HG03558 (cell line): ENCODE measurements around the gene UBR3.

Experiments
- ATAC-seq: cut with Tn5 transposase; IDR thresholded peaks from one replicate; pipeline ENCODE4 v1.9.1; 2021; ENCODE audit warnings: moderate number of reproducible peaks; ENCODE audit not compliant: unreplicated experiment; ENCODE audit errors: extremely low read depth

Gene UBR3

DNA sequence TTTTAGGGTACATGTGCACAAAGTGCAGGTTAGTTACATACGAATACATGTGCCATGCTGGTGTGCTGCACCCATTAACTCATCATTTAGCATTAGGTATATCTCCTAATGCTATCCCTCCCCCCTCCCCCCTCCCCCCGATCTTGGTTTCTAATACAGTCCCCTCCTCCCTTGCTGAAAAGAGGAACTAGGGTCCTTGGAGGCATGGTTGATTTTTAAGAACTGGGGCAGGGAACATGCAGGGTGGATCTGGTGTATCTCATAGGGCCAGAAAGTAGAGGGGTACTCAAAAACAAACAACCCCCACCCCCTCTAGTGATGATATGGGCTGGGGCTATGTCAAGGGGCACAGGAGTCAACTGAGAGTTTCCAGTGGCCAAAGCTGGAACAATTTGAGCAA, 153.4 kb downstream of the UBR3 start:
- ATAC-seq: no peak

DNA sequence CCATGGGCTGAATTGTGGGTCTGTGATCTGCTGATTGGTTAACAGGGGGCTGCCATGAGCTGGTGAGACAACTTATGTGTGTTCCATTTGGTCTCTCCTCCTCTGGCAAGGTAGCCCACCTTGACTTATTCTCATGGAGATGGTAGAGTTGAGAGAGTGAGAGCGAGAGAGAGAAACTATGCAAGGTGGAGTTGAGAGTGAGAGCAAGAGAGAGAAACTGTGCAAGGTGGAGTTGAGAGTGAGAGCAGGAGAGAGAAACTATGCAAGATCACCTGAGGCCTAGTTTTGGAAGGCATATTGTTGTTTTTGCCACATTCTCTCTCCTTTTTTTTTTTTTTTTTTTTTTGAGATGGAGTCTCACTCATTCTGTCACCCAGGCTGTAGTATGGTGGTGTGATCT, 155.7 kb downstream of the UBR3 start:
- no peak for ATAC-seq

DNA sequence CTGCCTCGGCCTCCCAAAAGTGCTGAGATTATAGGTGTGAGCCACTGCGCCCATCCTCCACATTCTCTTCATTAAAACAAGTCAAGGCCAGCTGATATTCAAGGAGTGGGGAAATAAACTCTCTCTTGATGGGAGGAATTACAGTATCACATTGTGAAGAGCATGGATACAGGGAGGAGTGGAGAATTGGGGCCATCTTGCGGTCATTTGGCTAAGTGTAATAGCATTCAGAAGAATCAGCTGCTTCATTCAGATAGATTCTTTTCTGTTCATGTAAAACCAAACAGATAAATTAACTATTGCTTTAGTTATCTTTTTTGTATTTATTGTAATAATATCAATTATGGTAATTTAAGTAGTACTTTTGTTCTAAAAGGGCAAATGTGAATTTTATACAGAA, 156.3 kb downstream of the UBR3 start:
- ATAC-seq: no peak

DNA sequence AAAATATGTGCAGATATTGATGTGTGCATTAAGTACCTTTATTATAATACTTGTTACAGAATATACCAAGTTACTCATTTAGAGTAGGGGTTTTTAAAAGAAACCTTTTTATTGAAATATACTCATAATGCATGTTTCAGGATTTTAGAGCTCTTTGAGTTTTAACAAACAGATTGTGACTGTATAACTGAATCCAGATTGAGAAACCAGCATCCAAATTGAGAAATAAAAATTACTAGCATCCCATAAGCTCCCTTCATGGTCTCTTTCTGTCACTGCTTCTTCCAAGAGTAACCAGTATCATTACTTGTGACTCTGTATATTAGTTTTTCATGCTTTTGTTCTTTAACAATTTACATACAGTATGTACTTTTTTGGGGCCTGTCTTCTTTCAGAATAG, 156.9 kb downstream of the UBR3 start:
- ATAC-seq: no peak

DNA sequence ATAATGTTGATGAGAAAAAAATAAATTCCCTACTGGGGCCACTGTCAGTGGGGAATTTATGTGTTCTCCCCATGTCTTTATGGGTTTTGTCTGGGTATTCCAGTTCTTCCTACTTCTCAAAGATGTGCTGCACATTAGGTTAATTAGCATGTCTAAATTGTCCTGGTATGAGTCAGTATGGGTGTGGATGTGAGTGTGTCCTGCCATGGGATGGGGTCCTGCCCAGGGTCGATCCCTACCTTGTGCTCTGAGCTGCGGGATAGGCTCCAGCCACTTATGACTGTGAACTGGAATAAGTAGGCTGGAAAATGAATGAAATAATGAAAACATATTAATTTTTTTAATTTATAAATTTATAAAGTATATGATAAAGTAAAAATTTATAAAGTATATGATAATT, 167.5 kb downstream of the UBR3 start:
- ATAC-seq: no peak

DNA sequence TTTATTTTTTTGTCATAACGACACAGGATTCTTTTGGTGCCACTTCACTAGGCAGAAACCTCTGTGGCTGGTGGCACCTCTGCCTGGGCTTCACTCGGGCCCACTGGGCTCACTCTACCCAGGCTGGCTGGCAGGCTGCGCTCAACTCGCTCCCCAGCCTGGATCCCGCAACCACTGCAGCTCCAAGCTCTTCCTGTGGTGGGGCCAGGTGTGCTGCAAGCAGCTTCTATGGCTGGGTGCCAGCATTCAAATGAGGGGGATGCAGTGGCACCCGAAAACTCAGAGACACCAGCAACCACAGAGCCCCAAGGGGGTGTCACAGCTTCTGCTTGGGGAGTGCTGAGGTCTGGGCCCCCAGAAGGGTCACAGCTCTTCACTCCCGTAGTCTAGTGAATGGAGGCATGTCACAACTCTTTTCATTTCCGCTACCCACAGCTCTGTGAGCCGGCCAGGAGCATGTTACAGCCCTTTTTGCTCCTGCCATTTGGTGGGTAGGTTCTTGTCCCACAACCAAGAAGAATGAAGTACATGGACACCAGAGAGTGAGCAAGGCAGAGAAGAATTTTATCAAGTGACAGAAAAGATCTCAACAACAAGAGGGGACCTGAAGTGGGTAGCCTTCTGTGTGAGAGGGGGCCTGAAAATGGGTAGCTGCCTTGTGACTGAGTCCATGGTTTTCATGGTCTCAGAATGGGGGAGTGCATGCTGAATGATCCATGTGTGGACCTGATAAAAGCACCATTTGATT, 170.1 kb downstream of the UBR3 start:
- no peak for ATAC-seq

DNA sequence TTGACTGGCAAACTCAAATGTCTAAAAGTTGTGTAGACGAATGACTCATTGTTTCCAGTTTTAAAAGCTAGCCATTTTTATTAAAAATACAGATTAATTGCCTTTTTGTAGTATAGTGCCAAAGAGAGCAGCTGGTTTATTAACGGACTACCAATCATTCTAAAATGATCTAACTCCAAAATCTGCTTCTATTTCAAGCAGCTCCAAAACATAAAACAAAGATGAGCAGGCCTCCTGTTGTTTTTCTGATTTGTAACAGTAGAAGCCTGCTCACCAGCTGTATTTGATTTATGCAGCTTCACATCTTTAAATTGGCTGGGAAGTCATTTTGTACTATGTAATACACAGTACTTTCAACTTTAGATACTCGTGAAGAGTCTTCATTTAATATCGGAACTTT, 171.8 kb downstream of the UBR3 start:
- ATAC-seq: no peak

DNA sequence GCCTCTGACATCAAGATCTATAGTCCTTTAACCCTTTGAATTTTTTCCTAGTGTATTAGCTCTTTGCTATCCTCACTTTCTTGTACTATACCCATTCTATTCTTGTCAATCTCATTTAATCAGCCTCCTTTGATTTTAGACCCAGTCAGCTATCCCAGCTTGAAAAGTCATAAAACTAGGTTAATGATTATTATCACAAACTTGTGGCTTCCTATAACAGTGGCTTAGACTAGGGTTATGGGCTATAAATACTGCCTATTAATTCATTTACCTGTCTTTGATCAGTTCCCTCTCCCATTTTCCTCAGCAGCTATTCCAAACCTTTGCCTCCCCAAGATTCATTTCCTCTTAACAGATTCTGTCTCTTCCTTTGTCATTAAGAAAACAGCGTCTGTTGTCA, 174.8 kb downstream of the UBR3 start:
- ATAC-seq: no peak

DNA sequence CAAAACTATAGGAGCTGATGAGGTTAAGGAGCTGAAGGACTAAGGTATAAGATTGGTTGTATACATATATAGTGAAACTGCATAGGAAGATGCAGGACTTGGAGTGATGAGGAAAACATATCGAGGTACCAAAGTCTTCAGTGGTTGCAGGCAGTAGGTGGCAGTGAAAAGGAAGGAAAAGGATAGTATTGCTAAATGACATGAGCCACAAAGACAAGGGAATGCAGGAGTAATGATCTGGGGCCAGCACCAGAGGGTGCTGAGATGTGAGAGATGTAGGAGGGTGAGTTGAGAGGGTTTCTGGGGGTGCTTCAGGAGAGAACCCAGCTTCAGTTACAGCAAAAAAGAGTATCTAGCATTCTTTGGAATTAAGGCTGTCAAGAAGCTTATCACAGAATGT, 178.4 kb downstream of the UBR3 start:
- no peak for ATAC-seq

DNA sequence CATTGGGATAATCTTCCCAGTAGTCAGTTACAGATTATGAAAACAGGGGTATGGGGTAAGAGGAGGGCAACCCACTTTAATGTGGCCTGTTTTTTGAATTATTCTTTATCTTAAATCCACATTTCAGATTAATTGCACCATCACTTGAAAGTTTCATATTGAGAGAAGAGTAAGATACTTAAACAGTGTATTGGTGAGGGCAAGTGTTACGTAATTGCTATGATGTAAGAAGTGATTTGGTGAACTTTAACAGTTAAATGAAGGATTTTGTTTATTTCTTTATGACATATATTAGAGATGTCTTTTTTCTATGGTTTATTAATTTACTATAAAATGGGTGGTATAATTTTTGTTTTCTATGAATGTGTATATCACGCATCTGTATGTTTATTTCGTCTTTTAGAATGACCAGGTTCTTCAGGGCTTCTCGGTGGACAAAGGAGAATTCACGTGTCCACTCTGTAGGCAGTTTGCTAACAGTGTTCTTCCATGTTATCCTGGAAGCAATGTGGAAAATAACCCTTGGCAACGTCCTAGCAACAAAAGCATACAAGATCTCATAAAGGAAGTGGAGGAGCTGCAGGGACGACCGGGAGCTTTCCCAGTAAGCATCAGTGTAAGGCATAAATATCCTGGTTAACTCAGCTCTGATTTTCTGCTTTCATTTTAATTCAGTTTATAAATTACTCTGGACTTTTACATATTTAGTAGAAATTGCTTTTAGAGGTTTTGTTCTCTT, 179.5 kb downstream of the UBR3 start:
- no peak for ATAC-seq

DNA sequence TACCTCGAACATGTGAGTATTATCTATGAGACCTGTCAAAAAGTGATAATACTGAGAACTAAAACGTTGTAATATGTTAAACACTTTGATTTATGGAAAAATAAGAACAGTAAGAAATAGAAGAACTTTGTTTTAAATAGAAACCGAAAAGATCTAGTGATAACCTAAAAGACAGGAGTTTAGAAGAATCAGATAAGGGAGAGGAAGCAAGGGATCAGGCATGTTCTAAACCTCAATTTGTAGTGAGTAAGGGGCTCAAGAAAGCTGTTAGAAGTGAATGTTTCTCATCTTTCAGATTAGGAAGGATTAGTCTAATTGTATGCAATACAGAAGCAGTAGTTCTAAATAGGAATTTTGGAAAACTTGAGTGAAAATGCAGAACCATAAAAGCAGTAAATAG, 182.0 kb downstream of the UBR3 start:
- ATAC-seq: no peak

DNA sequence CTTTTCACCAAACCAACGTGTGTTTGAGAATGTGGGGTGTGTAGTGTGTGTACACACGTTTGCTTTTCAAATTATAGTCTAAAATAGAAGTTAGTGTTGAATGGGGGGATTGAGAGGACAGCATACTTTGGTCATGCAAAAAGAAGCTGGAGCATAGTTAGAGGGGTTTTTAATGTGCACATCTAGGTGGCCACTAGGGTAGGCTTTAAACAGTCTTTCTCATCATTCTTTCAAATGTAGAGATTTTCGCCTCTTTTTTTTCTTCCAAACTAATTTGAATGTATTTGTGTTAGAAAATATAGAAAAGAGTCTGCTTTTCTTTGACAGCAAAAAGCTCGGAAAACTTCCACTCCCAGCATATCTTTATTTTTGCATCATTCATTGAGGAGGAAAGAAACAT, 185.5 kb downstream of the UBR3 start:
- no peak for ATAC-seq

DNA sequence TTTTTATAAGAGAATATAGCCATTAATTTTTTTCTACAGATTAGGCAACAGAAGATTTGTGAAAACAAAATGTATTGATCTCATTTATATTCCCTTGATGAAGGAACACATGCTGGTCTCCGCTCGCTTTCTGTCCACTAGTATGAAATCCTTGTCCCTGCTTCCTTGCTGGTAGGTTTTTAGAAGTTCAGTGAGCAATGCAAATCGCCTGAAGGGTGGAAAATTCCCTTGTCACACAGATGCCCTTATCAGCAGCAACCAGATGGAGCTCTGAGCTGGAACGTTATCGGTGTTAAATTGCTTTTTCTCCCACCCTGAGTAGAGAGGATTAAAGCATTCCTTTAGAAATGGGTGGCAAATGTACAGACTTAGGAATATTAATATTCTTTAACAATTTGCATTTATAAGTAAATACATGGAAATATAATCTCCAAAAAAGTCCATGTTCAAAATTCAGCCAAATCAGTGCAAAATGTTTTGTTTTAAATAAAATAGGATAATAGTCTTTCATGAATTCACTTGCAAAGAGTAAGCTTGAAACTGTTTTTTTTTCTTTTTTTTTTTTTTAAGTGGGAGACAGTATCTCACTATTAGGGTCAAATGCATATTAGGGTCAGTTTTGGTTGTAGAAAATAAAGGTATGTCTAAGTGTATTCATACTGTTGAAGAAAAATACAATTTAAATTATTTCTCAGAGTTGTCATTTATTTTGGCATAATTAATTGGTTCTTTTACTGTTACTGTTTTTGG, 186.7 kb downstream of the UBR3 start:
- no peak for ATAC-seq

DNA sequence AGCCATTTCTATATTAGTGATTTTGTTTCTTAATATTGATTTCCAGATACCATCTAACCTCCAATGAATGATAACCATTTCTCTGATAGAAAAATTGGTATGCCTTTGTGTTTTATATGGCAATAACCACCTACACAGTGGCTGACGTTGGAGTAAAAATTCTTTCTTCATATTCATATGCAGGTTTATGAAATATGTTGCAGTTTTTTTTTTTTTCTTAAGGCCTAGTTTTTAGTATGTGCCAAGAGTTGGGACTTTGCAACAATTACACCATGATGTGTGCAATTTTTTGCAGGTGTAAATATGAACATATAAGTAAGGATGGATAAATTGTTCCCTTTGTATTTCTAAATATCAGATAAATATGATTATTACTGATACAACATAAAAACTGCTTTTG, 187.5 kb downstream of the UBR3 start:
- ATAC-seq: no peak

DNA sequence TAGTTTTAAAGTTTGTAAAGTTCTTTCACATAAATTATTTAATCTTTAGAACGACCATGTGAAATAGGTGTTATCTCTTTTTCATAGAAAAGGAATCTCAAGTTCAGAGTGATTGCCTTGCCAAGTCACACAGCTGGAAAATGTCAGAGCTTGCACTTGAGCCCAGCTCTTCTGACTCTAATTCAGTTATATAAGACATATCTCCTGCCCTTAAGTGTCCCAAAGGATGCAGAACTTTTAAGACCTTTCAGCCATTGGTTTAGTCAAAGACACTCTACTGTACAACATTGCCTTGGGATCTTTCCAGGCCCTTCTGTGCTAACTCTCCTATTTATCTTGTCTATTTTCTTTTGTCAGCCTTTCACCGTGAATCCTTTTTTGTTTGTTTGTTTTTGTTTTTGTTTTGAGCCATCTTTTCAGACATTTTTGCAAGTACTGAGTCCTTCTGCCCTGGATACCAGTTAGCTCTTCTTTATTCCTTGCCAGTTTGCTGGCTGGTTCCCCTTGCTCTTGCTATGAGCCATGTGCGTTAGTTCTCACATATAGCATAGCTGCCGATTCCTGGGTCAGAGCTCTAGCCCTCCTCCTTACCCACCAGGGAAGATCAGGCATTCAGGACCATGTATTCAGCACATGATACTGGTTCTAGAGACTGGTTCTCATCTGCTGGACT, 190.7 kb downstream of the UBR3 start:
- no peak for ATAC-seq

DNA sequence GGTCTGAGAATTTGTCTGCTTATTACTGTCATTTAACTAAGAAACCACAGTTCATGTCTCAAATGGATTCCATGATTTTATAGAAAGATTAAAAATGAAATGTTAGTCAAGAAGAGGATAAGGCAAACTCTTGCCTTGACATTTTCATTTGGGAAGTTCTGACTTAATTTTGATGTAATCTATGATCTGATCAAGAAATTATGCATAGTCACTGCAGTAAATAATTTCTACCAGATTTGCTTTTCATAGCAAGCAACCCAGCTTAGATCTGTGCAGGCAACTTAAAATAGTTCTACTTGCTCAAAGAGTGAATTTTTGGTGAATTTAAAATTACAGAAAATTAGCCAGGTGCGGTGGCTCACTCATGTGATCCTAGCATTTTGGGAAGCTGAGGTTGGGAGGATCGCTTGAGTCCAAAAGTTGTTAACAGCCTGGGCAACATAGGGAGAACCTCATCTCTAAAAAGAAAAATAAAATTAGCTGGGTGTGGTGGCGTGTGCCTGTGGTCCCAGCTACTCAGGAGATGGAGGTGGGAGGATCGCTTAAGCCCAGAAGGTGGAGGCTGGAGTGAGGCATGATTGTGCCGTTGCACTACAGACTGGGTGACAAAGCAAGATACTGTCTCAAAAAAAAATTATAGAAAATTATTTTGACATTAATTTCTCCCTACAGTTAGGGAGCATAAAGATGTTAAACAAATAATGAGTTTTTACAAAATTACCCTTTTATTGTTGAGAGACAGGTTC, 192.0 kb downstream of the UBR3 start:
- no peak for ATAC-seq

DNA sequence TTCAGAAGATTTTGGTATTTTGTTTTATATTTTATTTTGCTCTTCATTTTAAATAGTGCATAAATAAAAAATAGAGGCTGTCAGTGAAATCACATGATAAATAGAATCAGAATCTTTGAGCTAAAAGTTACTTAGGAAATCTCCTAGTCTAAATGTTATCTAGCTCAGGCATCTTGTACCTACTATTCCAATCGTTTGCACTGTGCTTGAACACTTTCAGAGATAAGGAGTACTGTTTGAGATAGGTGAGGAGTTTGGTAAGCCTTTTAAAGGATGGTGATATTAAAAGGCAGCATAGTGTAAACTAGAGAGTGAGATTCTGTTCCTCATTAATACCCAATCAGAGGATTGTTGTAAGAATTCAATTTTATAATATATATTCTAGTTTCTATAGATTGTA, 193.5 kb downstream of the UBR3 start:
- ATAC-seq: no peak

DNA sequence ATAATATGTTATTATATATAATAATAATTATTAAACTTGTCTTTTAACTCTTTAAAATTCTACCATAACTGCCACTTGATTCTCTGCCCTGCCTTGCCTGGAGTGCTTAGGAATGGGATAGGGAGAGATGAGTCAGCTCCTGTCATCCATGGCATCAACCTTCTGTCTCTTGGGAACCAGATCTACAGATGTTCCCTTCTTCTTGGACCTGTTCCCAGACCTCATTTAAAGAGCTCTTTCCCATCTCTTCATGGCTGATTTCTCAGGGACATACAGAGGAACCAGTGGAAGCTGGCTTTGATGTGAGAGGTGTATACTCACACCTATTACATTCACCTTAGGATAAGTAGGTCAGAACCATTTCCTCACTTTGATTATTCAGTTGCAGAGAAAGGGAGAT, 195.4 kb downstream of the UBR3 start:
- no peak for ATAC-seq

DNA sequence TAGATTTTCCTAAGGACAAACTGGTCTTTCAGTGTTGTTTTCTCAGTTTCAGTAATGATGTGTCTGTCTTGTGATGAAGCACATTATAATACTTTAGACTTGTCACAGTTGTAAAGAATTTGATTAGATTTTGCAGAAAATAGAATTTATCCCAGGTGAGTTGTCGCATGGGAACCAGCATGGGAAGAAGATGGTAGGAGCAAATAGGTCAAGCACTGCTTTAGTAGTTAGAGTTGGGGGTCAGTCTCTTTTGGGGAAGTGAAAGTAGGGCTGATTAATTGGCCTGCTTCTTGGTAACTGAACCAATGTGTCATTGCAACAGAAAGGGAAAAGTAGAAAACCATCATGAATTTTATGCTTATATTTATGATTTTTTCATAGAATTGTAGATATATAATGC, 197.5 kb downstream of the UBR3 start:
- ATAC-seq: no peak

DNA sequence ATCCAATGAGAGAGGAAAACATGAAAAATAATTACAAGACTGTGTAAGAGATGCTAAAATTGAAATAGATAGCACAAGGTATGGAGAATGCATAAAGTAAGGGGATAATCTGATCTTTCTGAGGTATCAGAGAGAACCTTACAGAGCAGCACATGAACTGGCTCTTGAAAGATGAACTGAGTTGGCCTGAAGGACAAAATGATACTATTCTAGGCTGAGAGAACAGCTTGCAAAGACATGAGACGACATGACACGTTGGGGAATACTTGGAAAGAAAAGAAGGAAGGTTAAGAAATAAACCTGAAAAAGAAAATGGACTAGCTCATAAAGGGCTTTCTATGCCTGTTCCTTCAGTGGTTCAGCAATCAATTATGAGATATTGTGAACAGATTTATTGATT, 198.0 kb downstream of the UBR3 start:
- ATAC-seq: no peak
